ENCODE measurements around the gene MMEL1.

Gene MMEL1

DNA sequence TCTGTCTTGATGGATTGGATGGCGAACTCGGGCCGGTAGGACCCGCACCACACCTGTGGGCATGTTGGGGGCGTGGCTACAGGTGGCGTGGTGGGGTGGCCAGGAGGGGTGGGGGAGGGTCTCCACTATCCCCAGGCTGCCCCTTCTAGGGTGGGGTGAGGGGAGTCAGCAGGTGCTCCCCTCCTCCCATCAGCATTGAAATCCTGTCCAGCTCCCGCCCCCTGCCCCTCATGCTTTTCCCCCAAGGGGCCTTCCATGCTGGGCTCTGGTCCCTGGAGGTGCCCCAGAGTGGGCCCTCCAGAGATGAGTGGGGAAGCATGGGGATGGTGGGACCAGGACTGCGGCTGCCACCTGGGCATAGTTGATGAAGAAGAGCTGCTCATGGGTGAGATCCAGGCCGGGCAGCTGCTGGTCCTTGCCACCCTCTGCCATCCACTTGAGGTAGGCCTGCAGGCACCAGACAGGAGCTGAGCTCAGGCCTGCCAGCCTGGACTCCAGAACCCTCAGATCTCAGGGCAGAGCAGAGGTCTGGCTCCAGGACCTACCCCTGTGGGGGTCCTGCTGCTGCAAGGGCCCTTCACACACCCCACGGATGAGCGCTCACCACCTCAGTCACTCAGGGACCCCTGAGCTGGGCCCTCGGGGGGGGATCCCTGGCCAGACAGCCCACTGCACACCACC, 41.1 kb downstream of the MMEL1 start:
- no peak for DNase-seq (ENCODE audit: low read depth)
- no peak overlapping the region for H3K4me3 ChIP-seq (ENCODE audit: low read depth, low read length)
- TF ChIP-seq CTCF (IDR thresholded peaks at IDR 0.05; ENCODE audit: low read depth, low read length, missing control alignments): no peak
- in situ Hi-C loops (cut with HindIII; ENCODE audit: low sequenced_read_pairs): no loop called here

DNA sequence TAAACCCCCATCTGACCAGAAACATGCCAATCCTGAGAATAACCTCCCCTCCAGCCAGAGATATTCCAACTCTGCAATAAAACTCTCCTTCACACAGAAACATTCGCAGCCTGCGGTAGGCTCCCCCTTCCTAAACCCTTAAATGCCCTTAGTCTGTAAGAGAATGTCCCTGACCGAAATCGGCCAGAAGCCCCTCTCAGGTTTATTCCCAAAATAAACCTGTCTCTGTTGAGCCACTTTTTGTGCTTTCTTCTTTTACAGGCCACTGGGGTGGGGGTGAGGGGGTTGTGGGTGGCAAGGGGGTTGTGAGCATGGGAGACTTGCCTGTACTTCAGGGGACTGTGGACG, 41.6 kb downstream of the MMEL1 start:
- no peak for DNase-seq (ENCODE audit: low read depth)
- TF ChIP-seq CTCF (IDR thresholded peaks at IDR 0.05; ENCODE audit: low read depth, low read length, missing control alignments): no peak
- no peak overlapping the region for H3K4me3 ChIP-seq (ENCODE audit: low read depth, low read length)
- in situ Hi-C loops (cut with HindIII; ENCODE audit: low sequenced_read_pairs): no loop called here

- DNase-seq (ENCODE audit: low read depth): no peak
- no peak overlapping the region for H3K4me3 ChIP-seq (ENCODE audit: low read depth, low read length)
- in situ Hi-C loops (cut with HindIII; ENCODE audit: low sequenced_read_pairs): no loop called here
- TF ChIP-seq CTCF (IDR thresholded peaks at IDR 0.05; ENCODE audit: low read depth, low read length, missing control alignments): no peak
These were observed 42.3 kb downstream of the MMEL1 start for GRCh38 chr1:2590233-2591141.

GRCh38 chr1:2589431-2590232, 43.2 kb downstream of the MMEL1 start:
- no peak for DNase-seq (ENCODE audit: low read depth)
- no peak overlapping the region for H3K4me3 ChIP-seq (ENCODE audit: low read depth, low read length)
- in situ Hi-C loops (cut with HindIII; ENCODE audit: low sequenced_read_pairs): no loop called here
- TF ChIP-seq CTCF (IDR thresholded peaks at IDR 0.05; ENCODE audit: low read depth, low read length, missing control alignments): no peak

DNA sequence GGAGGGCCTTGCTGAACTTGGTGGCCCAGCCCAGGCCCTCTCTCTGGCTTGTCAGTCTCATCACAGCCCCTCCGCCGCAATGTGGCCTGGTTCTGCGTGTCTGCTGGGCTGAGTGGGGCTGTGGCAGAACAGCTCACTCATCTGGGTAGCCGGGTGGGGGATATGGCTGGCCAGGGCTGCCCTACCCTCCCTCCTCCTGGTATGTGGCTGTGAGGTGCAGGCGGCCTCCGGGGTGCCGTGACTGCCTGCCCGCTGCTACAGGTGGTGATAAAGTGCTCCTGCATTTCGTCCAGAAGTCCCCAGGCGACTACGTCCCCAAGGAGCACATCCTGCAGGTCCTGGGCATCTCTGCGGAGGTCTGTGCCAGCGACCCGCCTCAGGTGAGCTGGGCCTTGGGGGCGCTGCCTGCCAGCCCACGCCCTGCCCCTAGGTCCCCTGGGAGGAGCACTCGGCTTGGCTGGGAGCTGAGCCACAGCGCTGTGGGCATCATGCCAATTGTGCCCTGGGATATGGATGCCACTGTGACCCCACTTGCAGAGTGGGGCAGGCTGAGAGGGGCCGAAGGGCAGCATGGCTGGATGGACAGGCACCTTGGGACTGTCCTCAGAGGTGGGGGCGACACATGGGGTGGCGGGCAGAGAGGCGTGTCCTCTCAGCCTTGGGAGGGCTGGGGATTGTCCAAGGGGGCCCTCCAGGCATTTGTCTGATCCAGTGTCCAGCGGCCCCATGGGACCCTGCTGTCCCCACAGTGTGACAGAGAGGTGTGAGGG, 44.0 kb downstream of the MMEL1 start:
- no peak for DNase-seq (ENCODE audit: low read depth)
- H3K4me3 ChIP-seq (ENCODE audit: low read depth, low read length): no peak overlapping the region
- in situ Hi-C loops (cut with HindIII; ENCODE audit: low sequenced_read_pairs): no loop called here
- no peak for TF ChIP-seq CTCF (IDR thresholded peaks at IDR 0.05; ENCODE audit: low read depth, low read length, missing control alignments)
